Adrenal gland (tissue), 5 donors: ENCODE data around the gene AGR2.

Experiments
- POLR2A ChIP-seq, 2 donors: fragments of 450-650 bp; IDR thresholded peaks; one replicate each; pipeline ENCODE4 v1.6.1; 2017; ENCODE audit warnings: antibody characterized with exemption in 2 of 2, mild to moderate bottlenecking in 2 of 2, moderate library complexity in 1 of 2
- TF ChIP-seq, protein P1 (sequence below), 6 experiments: fragments of 450-650 bp in 4 of 6; fragments of 200-600 bp in 2 of 6; sonication (generic) in 1 of 6; IDR thresholded peaks; 1 replicate in 5 of 6; 2 replicates in 1 of 6; pipeline versions ENCODE4 v1.5.1 to v1.8.0; 2016 to 2021; ENCODE audit warnings: antibody characterized with exemption in 6 of 6, mild to moderate bottlenecking in 2 of 6, moderate library complexity in 1 of 6
- donor health status: DM: no; HTN: no; CAD: no.

DNA sequence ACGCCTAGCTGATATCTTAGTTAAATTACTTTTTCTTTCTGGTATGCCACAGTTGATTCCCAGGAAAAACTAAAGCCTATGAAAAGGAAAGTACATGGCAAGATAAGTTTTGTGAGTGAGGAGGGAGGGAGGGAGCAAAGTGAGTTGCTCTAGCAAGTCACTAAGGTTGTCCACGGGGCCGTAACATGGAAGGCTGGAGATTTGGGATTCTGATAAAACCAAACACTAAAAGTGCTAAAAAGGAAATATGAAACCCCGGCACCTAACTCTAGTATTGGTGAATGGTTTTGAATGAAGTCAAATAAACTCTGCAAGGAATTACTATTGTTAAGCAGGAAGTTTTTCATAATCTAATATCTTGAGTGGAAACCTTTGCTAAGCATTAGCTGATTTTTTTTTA, 1.7 kb downstream of the AGR2 start:
- TF ChIP-seq, protein P1, sequence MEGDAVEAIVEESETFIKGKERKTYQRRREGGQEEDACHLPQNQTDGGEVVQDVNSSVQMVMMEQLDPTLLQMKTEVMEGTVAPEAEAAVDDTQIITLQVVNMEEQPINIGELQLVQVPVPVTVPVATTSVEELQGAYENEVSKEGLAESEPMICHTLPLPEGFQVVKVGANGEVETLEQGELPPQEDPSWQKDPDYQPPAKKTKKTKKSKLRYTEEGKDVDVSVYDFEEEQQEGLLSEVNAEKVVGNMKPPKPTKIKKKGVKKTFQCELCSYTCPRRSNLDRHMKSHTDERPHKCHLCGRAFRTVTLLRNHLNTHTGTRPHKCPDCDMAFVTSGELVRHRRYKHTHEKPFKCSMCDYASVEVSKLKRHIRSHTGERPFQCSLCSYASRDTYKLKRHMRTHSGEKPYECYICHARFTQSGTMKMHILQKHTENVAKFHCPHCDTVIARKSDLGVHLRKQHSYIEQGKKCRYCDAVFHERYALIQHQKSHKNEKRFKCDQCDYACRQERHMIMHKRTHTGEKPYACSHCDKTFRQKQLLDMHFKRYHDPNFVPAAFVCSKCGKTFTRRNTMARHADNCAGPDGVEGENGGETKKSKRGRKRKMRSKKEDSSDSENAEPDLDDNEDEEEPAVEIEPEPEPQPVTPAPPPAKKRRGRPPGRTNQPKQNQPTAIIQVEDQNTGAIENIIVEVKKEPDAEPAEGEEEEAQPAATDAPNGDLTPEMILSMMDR (IDR thresholded peaks at IDR 0.05): no peak
- TF ChIP-seq POLR2A (IDR thresholded peaks at IDR 0.05): no peak
